Ishikawa (cell line): ENCODE measurements around the gene TBC1D1.

Experiments
- CEBPB ChIP-seq: IDR thresholded peaks from 2 replicates; pipeline ENCODE4 v1.6.1; 2012
- EP300 ChIP-seq: IDR thresholded peaks from 2 replicates; pipeline ENCODE4 v1.6.1; 2012; ENCODE audit warnings: borderline replicate concordance
- FOXM1 ChIP-seq: IDR thresholded peaks from 2 replicates; pipeline ENCODE4 v1.6.1; 2012; ENCODE audit warnings: low read depth, borderline replicate concordance
- RAD21 ChIP-seq: IDR thresholded peaks from 2 replicates; pipeline ENCODE4 v1.6.1; 2012; ENCODE audit warnings: low read depth
- TAF1 ChIP-seq: IDR thresholded peaks from 2 replicates; pipeline ENCODE4 v1.6.1; 2012; ENCODE audit warnings: low read depth, mild to moderate bottlenecking
- TCF12 ChIP-seq: IDR thresholded peaks from 2 replicates; pipeline ENCODE4 v1.6.1; 2012; ENCODE audit warnings: low read depth
- TEAD4 ChIP-seq: IDR thresholded peaks from 2 replicates; pipeline ENCODE4 v1.6.1; 2012
- USF1 ChIP-seq: IDR thresholded peaks from 2 replicates; pipeline ENCODE4 v1.6.1; 2012
- YY1 ChIP-seq: IDR thresholded peaks from 2 replicates; pipeline ENCODE4 v1.6.1; 2012; ENCODE audit warnings: low read depth
- TF ChIP-seq, protein P1 (sequence below): IDR thresholded peaks from 2 replicates; pipeline ENCODE4 v1.6.1; 2012
- TF ChIP-seq, protein P2 (sequence below): IDR thresholded peaks from 2 replicates; pipeline ENCODE4 v1.6.1; 2012; ENCODE audit warnings: low read depth, mild to moderate bottlenecking

- no peak for TF ChIP-seq USF1
- no peak for TF ChIP-seq TCF12
- TF ChIP-seq CEBPB: no peak
- TF ChIP-seq, protein P1, sequence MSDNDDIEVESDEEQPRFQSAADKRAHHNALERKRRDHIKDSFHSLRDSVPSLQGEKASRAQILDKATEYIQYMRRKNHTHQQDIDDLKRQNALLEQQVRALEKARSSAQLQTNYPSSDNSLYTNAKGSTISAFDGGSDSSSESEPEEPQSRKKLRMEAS: no peak
- no peak for TF ChIP-seq TAF1
- TF ChIP-seq FOXM1: no peak
- TF ChIP-seq, protein P2, sequence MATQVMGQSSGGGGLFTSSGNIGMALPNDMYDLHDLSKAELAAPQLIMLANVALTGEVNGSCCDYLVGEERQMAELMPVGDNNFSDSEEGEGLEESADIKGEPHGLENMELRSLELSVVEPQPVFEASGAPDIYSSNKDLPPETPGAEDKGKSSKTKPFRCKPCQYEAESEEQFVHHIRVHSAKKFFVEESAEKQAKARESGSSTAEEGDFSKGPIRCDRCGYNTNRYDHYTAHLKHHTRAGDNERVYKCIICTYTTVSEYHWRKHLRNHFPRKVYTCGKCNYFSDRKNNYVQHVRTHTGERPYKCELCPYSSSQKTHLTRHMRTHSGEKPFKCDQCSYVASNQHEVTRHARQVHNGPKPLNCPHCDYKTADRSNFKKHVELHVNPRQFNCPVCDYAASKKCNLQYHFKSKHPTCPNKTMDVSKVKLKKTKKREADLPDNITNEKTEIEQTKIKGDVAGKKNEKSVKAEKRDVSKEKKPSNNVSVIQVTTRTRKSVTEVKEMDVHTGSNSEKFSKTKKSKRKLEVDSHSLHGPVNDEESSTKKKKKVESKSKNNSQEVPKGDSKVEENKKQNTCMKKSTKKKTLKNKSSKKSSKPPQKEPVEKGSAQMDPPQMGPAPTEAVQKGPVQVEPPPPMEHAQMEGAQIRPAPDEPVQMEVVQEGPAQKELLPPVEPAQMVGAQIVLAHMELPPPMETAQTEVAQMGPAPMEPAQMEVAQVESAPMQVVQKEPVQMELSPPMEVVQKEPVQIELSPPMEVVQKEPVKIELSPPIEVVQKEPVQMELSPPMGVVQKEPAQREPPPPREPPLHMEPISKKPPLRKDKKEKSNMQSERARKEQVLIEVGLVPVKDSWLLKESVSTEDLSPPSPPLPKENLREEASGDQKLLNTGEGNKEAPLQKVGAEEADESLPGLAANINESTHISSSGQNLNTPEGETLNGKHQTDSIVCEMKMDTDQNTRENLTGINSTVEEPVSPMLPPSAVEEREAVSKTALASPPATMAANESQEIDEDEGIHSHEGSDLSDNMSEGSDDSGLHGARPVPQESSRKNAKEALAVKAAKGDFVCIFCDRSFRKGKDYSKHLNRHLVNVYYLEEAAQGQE: no peak
- TF ChIP-seq RAD21: no peak
- no peak for TF ChIP-seq TEAD4
- TF ChIP-seq EP300: no peak
- TF ChIP-seq YY1: no peak
Observed at GRCh38 chr4:37991623-37992410, 100.9 kb downstream of the TBC1D1 start.
